H1 (cell line): Measurements from ENCODE around the gene ZDHHC19. TPM values are rescaled to one million over a fixed set of nuclear protein-coding genes. Genes with fewer than 3 reads are reported as not detected.

Experiments used
- JUND ChIP-seq: IDR thresholded peaks from 2 replicates; pipeline ENCODE4 v1.6.1; 2011; ENCODE audit warnings: mild to moderate bottlenecking, improper control_type of control experiment, low read length
- MAFK ChIP-seq: IDR thresholded peaks from 2 replicates; pipeline ENCODE4 v1.6.1; 2012; ENCODE audit warnings: low read depth, mild to moderate bottlenecking, improper control_type of control experiment, low read length
- RFX5 ChIP-seq: IDR thresholded peaks from 2 replicates; pipeline ENCODE4 v1.6.1; 2011; ENCODE audit warnings: low read depth, low read length, improper control_type of control experiment, borderline replicate concordance
- polyA plus RNA-seq, 7 experiments: library from polyadenylated mRNA; depleted of rRNA in 3 of 7; stranded (reverse) in 5 of 7; unstranded in 2 of 7; fragments of >200 nt in 5 of 7; fragments of 200-250 nt in 2 of 7; gene quantifications; 1 replicate in 5 of 7; 2 replicates in 1 of 7; 4 replicates in 1 of 7; pipeline versions ENCODE4 v1.2.1 to v1.2.3, GENCODE V29; 2011 to 2013; ENCODE audit warnings: missing spikeins in 2 of 7, mixed read lengths in 2 of 7
- total RNA-seq: library from RNA; stranded (reverse); fragmentation: NEBNext Ultra II Directional; extraction: Animal tissue kit (Norgen Biotek cat#: 25700); gene quantifications from 2 replicates; pipeline ENCODE4 v1.2.1, GENCODE V29; 2021

ZDHHC19 gene
- total and polyA plus RNA-seq, 2 of the 8 experiments (the other 6 are each of a cell fraction or from before 2014, with no cell fraction given), result 2.5 to 4.1 TPM

GRCh38 chr3:196235452-196236122 lies 24.4 kb upstream of the ZDHHC19 start (continued):
- TF ChIP-seq JUND (no peak), MAFK (no peak), RFX5 (no peak)
